ENCODE data around the gene TGFBR3L. TPM values are rescaled to one million over a fixed set of nuclear protein-coding genes. Genes with fewer than 3 reads are reported as not detected.

The TGFBR3L gene
- total RNA-seq, 1 experiment from 2014 or later = 12.5 TPM

DNA sequence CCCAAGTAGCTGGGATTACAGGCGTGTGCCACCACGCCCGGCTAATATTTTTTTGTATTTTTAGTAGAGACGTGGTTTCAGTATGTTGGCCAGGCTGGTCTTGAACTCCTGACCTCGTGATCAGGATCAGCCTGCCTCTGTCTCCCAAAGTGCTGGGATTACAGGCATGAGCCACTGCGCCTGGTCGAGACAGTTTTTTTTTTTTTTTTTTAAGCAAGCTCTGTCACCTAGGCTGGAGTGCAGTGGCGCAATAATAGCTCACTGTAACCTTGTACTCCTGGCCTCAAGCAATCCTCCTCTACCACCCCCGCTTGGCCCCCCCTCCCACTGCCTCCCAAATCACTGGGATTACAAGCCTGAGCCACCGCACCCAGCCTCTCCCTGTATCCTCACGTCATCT is 17.3 kb upstream of the TGFBR3L start:
- POLR2A ChIA-PET = no interaction called here
- ATAC-seq = no peak
- Histone ChIP-seq H3K36me3 (ENCODE audit: control insufficient read depth, insufficient read depth, low read length) (no peaks in the 10 kb centered on the region), H3K4me1 (ENCODE audit: control insufficient read depth, insufficient read depth, low read length) (no peaks in the 10 kb centered on the region; the same call in 1 of the 2 replicates), H3K27me3 (ENCODE audit: control insufficient read depth, insufficient read depth, low read length) (no peaks in the 10 kb centered on the region), H3K4me3 (ENCODE audit: low read depth in 2 of 2, low read length in 2 of 2) (no peak overlapping the region), H3K27ac (ENCODE audit: low read length) (no peak overlapping the region), H3K9me3 (ENCODE audit: control insufficient read depth, insufficient read depth, low read depth, low read length) (no peaks in the 10 kb centered on the region)
- TF ChIP-seq SIN3A (IDR thresholded peaks at IDR 0.05; ENCODE audit: borderline replicate concordance, insufficient read depth, low read depth, low read length) (no peak), POLR2AphosphoS5 (IDR thresholded peaks at IDR 0.05; ENCODE audit: low read depth, low read length) (no peak), TCF7L2 (IDR thresholded peaks at IDR 0.05; ENCODE audit: low read depth, low read length) (no peak)
- TF ChIP-seq, protein P1, sequence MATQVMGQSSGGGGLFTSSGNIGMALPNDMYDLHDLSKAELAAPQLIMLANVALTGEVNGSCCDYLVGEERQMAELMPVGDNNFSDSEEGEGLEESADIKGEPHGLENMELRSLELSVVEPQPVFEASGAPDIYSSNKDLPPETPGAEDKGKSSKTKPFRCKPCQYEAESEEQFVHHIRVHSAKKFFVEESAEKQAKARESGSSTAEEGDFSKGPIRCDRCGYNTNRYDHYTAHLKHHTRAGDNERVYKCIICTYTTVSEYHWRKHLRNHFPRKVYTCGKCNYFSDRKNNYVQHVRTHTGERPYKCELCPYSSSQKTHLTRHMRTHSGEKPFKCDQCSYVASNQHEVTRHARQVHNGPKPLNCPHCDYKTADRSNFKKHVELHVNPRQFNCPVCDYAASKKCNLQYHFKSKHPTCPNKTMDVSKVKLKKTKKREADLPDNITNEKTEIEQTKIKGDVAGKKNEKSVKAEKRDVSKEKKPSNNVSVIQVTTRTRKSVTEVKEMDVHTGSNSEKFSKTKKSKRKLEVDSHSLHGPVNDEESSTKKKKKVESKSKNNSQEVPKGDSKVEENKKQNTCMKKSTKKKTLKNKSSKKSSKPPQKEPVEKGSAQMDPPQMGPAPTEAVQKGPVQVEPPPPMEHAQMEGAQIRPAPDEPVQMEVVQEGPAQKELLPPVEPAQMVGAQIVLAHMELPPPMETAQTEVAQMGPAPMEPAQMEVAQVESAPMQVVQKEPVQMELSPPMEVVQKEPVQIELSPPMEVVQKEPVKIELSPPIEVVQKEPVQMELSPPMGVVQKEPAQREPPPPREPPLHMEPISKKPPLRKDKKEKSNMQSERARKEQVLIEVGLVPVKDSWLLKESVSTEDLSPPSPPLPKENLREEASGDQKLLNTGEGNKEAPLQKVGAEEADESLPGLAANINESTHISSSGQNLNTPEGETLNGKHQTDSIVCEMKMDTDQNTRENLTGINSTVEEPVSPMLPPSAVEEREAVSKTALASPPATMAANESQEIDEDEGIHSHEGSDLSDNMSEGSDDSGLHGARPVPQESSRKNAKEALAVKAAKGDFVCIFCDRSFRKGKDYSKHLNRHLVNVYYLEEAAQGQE (IDR thresholded peaks at IDR 0.05; ENCODE audit: insufficient read depth in 1 of 2, low read depth in 2 of 2, low read length in 1 of 2) = no peak
- TF ChIP-seq, protein P2, sequence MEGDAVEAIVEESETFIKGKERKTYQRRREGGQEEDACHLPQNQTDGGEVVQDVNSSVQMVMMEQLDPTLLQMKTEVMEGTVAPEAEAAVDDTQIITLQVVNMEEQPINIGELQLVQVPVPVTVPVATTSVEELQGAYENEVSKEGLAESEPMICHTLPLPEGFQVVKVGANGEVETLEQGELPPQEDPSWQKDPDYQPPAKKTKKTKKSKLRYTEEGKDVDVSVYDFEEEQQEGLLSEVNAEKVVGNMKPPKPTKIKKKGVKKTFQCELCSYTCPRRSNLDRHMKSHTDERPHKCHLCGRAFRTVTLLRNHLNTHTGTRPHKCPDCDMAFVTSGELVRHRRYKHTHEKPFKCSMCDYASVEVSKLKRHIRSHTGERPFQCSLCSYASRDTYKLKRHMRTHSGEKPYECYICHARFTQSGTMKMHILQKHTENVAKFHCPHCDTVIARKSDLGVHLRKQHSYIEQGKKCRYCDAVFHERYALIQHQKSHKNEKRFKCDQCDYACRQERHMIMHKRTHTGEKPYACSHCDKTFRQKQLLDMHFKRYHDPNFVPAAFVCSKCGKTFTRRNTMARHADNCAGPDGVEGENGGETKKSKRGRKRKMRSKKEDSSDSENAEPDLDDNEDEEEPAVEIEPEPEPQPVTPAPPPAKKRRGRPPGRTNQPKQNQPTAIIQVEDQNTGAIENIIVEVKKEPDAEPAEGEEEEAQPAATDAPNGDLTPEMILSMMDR (IDR thresholded peaks at IDR 0.05) = no peak
- BruUV-seq (replicated peaks) = no TSS peak
- intact Hi-C loops (cut with micrococcal nuclease; ENCODE audit: unreplicated experiment) (no loop called here), in situ Hi-C loops (cut with HindIII; ENCODE audit: low pct_unique_long_range_greater_than_20kb, low sequenced_read_pairs) (no loop called here)
- no peak for DNase-seq (ENCODE audit: low read depth, low spot score)
- CTCF ChIA-PET = interaction anchor here (0.6 kb wide), 1 partner anchor 286 kb away, joined by 10 read pairs; no protein-coding TSS in a partner anchor

DNA sequence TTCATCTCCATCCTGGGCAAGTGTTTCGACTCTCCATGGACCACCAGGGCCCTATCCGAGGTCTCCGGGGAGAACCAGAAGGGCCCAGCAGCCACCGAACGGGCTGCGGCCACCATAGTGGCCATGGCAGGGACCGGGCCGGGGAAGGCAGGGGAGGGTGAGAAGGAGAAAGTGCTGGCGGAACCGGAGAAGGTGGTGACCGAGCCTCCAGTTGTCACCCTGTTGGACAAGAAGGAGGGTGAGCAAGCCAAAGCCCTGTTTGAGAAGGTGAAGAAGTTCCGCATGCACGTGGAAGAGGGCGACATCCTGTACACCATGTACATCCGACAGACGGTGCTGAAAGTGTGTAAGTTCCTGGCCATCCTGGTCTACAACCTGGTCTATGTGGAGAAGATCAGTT is 15.7 kb upstream of the TGFBR3L start:
- in situ Hi-C loops (cut with HindIII; ENCODE audit: low pct_unique_long_range_greater_than_20kb, low sequenced_read_pairs) (no loop called here), intact Hi-C loops (cut with micrococcal nuclease; ENCODE audit: unreplicated experiment) (no loop called here)
- DNase-seq (ENCODE audit: low read depth, low spot score) (no peak), ATAC-seq (no peak)
- no TSS peak for BruUV-seq (replicated peaks)
- POLR2A ChIA-PET = no interaction called here
- no peak overlapping the region for H3K4me3 ChIP-seq (ENCODE audit: low read depth in 2 of 2, low read length in 2 of 2)
- TF ChIP-seq, protein P1 (IDR thresholded peaks at IDR 0.05; ENCODE audit: insufficient read depth in 1 of 2, low read depth in 2 of 2, low read length in 1 of 2) = no peak
- TF ChIP-seq, protein P2 (IDR thresholded peaks at IDR 0.05) = no peak
- TF ChIP-seq TCF7L2 (IDR thresholded peaks at IDR 0.05; ENCODE audit: low read depth, low read length) (no peak), POLR2AphosphoS5 (IDR thresholded peaks at IDR 0.05; ENCODE audit: low read depth, low read length) (no peak), SIN3A (IDR thresholded peaks at IDR 0.05; ENCODE audit: borderline replicate concordance, insufficient read depth, low read depth, low read length) (no peak)
- no peaks in the 10 kb centered on the region for H3K27me3 ChIP-seq (ENCODE audit: control insufficient read depth, insufficient read depth, low read length)
- no peaks in the 10 kb centered on the region; the same call in 1 of the 2 replicates for H3K36me3 ChIP-seq (ENCODE audit: control insufficient read depth, insufficient read depth, low read length)
- H3K4me1 ChIP-seq (ENCODE audit: control insufficient read depth, insufficient read depth, low read length) = no peaks in the 10 kb centered on the region; the same call in 1 of the 2 replicates
- H3K9me3 ChIP-seq (ENCODE audit: control insufficient read depth, insufficient read depth, low read depth, low read length) = no peaks in the 10 kb centered on the region
- CTCF ChIA-PET = no interaction called here
- H3K27ac ChIP-seq (ENCODE audit: low read length) = no peak overlapping the region

Data from Panc1 (cell line).